Fibroblast of skin of right quadriceps (primary cell): Measurements from ENCODE around the gene NLRC3.

ENCODE experiments used
- DNase-seq: peaks from one replicate; pipeline ENCODE4 v3.0.0-alpha.2; 2013

Gene NLRC3

GRCh38 chr16:3596101-3596861, 19.1 kb upstream of the NLRC3 start:
- DNase-seq = no peak

GRCh38 chr16:3595521-3596021, 18.4 kb upstream of the NLRC3 start:
- no peak for DNase-seq

GRCh38 chr16:3595110-3595486, 17.9 kb upstream of the NLRC3 start:
- no peak for DNase-seq

GRCh38 chr16:3594316-3595109, 17.3 kb upstream of the NLRC3 start:
- no peak for DNase-seq

GRCh38 chr16:3592559-3592958, 15.4 kb upstream of the NLRC3 start:
- DNase-seq = no peak

- no peak for DNase-seq
These were observed 14.8 kb upstream of the NLRC3 start for GRCh38 chr16:3591991-3592390.

- no peak for DNase-seq
These were observed 14.2 kb upstream of the NLRC3 start for GRCh38 chr16:3591436-3591803.

- no peak for DNase-seq
These were observed 13.7 kb upstream of the NLRC3 start for GRCh38 chr16:3590736-3591435.

- no peak for DNase-seq
These were observed 12.9 kb upstream of the NLRC3 start for GRCh38 chr16:3589991-3590701.

- DNase-seq = no peak
These were observed 12.3 kb upstream of the NLRC3 start for GRCh38 chr16:3589441-3589921.

- no peak for DNase-seq
These were observed 11.8 kb upstream of the NLRC3 start for GRCh38 chr16:3589001-3589400.

- DNase-seq = no peak
These were observed 10.4 kb upstream of the NLRC3 start for GRCh38 chr16:3587547-3588110.

- DNase-seq = no peak
These were observed 7.2 kb upstream of the NLRC3 start for GRCh38 chr16:3584412-3584811.

GRCh38 chr16:3583303-3584038, 6.3 kb upstream of the NLRC3 start:
- DNase-seq = no peak

- DNase-seq = no peak
These were observed 5.3 kb upstream of the NLRC3 start for GRCh38 chr16:3582276-3583165.

GRCh38 chr16:3581392-3581791, 4.2 kb upstream of the NLRC3 start:
- no peak for DNase-seq

GRCh38 chr16:3580686-3581085, 3.5 kb upstream of the NLRC3 start:
- DNase-seq = peak; percentile 42

- peak; percentile 22 for DNase-seq
These were observed 3.0 kb upstream of the NLRC3 start for GRCh38 chr16:3580251-3580651.

- DNase-seq = no peak
These were observed 2.6 kb upstream of the NLRC3 start for GRCh38 chr16:3579776-3580175.
